CD4-positive, alpha-beta T cell treated with Interleukin-15 for 4 hours (primary cell): Measurements from ENCODE around the gene TRPM6.
"Not testable (repeated sequence)": the region's sequence is repeated elsewhere in the genome, so short reads cannot be mapped to it uniquely, and the experiment has no call there.

Experiments
- DNase-seq: peaks from one replicate; pipeline ENCODE4 v3.0.0-alpha.2; 2020; ENCODE audit warnings: low spot score

The TRPM6 gene

DNA sequence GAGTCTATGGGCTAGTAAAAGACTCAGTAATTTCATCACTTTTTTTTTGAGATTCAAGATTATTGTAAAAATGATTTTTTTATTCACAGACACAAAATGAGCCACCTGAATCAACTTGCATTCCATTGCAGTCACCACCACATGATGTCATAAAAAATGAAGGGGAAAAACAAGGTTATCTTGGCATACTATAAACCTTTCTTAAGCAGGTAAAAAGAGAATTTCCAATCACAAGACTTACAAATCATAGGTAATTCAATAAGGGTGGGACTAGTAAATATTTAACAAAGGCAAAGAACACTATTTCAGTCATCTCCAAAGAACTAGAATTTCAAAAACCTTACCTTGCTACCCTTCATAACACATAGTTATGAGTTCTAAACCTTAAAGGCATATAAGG, 30.7 kb downstream of the TRPM6 start:
- DNase-seq, result no peak

DNA sequence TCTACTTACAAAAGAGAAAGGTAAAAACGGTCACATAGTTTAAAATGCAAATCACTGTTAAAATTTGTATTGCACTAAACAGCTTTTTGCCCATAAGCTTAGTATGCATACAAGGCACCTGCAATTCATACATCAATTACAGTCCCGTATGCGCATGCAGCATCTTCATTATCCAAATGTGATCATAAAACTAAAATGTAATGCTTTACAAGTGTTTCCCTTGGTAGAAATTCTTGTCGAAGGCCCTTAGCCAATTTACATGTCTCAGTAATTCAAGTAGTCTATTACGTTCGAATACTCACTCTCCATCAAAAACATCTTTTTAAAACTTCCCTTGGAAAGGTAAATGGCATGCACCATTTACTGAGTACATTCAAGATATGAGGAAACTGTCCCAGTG, 32.6 kb downstream of the TRPM6 start:
- no peak for DNase-seq

DNA sequence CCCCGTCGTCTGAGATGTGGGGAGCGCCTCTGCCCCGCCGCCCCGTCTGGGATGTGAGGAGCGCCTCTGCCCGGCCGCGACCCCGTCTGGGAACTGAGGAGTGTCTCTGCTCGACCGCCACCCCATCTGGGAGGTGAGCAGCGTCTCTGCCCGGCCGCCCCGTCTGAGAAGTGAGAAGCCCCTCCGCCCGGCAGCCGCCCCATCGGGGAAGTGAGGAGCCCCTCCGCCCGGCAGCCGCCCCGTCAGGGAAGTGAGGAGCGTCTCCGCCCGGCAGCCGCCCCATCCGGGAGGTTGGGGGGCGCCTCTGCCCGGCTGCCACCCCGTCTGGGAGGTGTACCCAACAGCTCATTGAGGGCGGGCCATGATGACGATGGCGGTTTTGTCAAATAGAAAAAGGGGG, 34.7 kb downstream of the TRPM6 start:
- not testable (repeated sequence) for DNase-seq

DNA sequence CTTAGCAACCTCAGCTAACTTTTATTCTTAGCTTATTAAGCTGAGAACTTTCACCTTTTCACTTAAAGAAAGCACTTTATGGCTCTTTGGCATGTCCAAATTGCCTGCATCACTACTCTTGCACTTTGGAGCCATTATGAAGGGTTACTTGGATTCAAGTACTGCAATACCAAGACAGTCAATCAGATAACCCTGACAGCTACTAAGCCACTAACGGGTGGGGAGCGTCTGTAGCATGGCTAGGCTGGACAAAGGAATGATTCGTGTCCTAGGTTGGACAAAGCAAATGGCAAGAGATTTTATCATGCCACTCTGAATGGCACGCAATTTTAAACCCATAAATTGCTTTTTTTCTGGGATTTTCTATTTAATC, 39.6 kb downstream of the TRPM6 start:
- no peak for DNase-seq

DNA sequence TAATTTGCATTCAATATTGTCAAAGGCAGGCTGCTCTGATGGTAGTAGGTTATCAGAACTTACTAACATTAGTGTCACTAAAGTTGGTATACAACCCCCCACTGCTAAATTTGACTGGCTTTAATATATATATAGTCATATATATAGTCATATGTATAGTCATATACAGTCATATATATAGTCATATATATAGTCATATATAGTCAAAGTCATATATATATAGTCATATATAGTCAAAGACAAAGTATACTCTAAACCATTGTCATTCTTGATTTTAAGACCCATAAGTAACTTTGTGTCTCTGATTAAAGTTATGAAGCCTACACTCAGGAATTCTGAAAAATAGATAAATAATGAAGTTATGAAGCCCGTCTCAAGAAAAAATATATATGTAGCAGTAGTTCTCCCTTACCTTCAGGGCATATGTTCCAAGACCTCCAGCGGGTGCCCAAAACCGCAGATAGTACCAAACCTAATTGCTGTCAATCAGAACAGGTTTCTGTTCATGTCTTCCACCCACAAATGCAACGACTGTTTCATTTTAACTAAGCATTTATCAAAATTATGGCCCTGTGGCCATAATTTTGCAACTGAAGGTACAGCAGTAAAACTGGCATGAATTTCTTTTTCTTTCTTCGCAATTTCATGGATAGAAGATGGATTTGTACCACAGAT, 40.1 kb downstream of the TRPM6 start:
- no peak for DNase-seq

DNA sequence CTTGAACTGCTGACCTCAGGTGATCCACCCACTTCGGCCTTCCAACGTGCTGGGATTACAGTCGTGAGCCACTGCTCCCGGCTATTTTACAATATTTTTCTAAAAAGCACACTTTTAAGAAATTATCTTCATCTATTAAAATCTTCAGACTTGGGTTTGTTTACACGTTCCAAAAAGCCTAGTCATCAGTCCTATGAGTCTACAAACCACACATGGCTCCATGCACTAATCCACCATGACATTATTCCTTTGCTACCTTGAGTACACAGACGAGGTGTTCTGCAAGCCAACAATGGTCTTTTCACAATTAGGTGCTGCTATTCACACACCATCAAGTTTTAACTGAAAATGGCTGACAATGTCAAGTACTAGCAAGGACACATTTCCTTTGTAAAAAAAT, 41.0 kb downstream of the TRPM6 start:
- no peak for DNase-seq

DNA sequence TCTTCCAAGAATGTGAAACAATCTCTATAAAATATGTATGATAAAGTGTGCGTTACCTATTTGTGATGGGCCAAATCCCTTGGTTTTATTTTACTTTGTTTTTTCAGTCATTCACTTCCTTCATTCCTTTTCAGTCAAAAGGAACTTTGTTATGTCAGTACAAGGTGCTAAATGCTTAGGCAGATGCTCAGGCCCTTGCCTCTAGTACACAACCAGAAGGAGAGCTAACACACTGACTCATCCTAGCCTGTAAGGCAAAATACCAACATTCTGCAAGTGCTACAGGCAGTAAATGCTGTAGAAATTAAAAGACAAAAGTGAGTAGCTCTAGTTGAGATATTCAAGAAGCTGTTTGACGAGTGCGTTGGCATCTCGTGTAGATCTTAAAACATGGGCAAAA, 49.4 kb downstream of the TRPM6 start:
- no peak for DNase-seq

DNA sequence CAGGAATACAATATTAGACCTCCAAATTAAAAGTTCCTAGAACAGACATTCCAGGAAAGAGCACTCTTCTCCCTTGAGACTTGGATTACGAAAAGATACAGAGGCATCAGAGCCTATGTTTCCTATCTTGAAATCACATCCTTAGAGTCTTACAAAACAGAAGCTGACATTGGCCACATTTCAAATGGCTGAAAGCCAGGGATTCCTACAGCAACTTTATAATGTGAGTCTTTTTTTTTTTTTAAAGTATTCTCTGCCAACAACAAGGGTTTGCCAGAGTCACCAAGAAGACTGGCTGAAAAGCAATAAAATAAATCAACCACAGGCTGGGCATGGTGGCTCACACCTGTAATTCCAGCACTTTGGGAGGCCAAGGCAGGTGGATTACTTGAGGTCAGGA, 63.1 kb downstream of the TRPM6 start:
- no peak for DNase-seq

DNA sequence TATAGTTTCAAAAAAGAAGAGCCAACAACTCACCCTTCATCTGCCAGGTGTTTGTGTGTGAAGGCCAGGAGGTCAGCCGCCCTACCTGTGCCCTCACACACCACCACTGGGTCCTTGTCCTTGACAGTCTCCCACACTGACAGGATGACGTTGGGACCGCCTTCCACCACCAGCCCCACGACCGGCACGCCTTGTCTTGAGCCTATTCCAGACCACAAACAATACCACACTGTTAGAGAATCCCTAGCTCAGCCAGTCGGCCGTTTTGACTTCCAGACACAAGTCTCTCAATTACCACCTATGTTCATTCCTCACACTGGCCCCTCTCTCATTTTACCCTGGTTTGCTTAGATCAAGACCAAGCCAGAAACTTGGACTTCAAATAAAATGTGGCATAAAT, 66.1 kb downstream of the TRPM6 start:
- no peak for DNase-seq

DNA sequence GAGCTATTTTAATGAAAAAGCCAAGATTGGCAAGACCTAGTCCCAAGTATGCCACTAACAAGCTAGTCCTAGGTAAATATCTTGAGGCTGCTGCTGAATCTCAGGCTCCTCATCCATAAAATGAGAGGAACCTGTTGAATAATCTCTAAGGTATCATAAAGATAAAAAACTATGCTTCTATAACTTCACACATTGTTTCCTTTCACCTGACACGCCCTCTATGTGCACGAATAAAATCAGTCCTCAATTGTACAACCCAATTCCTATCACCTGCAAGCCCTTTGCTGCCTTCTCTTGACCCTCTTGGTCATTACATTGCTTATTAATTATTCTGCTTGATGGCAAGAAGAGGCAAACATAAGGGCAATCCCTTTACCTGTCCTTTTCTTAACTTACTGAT, 69.9 kb downstream of the TRPM6 start:
- DNase-seq, result no peak

DNA sequence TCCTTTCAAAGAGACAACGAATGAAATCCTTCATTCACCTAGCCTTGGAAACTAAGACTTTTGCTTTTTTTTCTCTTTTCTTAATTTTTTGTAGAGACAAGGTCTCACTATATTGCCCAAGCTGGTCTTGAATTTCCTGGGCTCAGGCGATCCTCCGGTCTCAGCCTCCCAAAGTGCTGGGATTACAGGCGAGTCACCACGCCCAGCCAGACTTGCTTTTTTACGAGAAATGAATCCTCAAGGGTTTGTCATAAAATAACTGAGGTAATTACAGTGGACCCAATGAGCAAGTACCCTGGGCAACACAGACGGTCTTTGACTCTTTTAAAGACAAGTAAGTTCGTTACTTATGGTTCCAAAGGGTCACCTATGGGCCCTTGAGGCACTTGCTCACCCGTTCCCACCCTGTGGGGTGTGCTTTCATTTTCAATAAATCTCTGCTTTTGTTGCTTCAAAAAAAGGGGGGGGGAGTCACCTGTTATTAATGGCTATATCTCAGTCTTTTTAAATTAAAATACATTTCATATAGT, 70.4 kb downstream of the TRPM6 start:
- no peak for DNase-seq

DNA sequence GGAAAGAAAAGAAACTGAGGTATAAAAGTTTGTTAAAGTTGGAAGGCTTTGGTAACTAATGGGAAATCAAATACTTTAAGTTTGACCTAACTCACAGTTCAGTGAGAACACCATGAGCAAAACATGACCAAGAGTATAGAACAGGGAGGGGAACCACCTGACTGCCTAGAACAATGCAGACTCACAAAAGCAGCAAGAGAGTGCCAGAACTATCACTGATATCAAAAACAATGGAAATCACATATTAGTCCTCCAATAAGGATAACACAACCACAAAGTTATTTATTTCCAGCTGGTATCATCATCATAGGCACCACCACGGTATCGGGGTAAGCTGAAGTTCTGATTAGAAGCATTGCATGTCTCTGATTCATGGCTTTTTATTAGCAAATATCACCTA, 77.5 kb downstream of the TRPM6 start:
- no peak for DNase-seq

DNA sequence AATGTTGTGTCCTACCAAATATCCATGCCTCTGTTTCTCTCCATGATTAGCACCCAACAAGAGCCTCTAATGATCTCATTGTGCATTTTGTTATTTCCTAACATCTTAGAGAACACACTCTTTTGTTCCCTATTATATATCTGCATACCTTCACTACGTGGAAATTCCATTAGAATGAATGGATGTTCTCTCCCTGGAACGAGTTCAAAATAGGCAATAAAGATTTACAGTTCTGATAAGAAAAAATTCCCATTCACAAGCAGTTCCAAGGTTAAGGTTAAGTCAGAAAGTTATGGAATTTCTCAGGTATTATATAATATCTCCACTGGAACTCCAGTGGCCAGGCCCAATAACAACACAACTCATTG, 83.7 kb downstream of the TRPM6 start:
- no peak for DNase-seq

DNA sequence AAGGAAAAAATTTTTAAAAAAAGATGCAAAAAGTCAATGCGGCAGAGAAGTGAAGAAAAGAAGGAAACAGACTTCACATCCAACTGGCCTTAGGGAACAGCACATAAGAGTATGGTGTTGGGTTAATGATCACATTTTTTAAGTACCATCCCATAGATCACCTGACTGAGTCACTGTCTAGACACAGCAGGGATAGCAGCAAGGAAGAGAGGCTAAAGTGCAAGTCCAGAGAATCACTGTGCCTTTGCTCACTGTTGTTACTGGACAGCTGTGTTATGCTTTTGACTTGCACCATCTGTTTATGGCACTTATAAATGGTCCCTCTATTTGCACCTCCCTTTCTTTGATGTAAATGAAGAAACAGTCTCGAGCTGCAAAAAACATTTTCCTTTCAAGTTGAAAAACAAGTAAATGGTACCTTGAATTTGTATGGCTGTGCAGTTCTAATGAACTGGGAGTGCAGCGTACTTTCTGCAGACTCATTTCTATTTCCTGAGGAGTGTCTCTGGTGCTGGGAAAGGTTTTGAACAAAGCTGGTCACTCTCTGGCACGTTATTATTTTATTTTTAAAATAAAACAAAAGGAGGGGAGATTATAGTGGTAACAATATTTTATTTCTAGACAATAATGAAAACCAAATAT, 84.2 kb downstream of the TRPM6 start:
- no peak for DNase-seq

DNA sequence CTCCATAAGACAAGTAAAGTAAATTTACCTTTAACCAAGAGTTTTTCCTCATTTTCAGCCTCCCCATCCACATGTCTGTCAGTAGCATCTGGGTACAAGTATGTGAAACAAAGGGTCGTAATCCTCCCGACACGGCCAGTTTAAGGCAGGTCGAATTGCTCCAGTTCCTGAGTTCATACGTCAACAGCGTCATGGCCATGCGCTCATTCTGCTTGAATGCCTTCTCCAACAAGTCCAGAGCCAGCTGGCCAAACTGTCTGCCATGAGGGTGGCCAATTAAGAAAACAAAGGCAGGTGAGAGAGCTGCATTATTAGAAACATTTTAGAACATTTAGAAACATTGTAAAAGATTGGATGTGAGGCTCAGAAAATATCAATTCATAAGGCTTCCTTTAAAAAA, 87.5 kb downstream of the TRPM6 start:
- no peak for DNase-seq

DNA sequence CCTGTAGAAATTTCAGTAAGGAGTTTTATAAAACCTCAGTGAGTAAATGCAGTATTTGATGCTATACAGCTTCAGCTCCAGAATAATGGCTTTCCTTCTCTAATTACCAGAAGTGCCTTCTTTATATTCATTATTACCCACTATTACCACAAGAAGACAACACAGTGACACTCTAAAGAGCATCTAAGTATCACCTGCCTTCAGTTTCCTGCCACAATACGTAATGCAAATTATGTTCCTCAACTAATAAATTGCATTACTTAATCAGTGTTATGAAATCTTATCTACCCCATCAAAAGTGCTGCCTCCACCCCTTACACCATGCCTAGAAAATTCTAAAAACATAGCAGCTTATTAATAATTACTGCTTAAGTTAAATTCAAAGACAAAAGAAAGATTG, 91.9 kb downstream of the TRPM6 start:
- DNase-seq, result no peak

DNA sequence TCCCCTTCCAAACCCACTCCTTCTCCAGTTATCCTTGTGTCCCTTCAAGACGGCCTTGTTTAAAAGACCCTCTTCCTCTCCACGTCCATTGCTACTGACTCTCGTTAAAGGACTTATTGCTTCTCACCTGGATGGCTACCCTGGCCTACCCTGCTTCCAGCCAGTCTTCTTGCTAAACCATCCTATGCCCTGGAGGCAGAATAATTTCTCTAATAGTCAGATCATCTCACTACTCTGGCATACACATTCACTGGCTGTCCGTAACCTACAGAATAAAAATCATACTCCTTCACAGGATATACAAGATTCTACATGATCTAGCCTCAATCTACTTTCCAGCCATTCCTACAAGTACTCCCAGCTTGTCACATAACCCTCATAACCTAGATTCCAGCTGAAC, 92.6 kb downstream of the TRPM6 start:
- no peak for DNase-seq

DNA sequence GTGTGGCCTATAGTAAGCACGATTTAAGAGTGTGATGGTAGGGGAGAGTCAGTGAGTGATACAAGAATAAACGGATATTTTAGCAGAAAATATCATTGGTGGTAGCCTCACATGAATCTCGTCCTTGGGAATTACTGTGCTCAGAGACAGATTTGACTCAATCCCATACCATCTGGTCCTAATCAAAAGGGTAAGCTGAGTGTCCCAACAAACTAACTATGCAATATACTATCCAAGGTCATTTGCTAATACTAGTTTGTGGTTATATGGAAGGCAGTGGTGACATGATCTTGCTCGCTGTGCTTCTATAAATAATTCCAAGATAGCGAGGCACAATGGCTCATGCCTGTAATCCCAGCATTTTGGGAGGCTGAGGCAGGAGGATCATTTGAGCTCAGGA, 103.2 kb downstream of the TRPM6 start:
- DNase-seq, result no peak

DNA sequence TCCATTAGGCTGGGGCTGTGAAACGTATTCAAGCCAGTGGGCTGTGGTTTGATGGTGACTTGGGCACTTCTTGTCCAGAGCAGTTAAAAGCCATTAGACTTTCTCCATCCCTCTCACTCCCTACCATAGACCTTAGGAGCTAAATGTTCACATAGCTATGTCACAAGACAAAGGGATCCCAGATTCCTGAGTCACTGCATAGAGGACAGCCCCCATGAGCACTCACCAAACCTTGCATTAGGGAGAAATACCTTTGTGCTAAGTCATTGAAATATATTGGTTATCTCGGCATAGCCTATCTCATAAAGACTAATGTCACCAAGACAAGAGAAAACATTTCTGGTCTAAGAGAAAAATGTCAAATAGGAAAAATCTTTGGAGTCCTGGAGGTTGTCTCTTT, 104.3 kb downstream of the TRPM6 start:
- DNase-seq, result no peak

DNA sequence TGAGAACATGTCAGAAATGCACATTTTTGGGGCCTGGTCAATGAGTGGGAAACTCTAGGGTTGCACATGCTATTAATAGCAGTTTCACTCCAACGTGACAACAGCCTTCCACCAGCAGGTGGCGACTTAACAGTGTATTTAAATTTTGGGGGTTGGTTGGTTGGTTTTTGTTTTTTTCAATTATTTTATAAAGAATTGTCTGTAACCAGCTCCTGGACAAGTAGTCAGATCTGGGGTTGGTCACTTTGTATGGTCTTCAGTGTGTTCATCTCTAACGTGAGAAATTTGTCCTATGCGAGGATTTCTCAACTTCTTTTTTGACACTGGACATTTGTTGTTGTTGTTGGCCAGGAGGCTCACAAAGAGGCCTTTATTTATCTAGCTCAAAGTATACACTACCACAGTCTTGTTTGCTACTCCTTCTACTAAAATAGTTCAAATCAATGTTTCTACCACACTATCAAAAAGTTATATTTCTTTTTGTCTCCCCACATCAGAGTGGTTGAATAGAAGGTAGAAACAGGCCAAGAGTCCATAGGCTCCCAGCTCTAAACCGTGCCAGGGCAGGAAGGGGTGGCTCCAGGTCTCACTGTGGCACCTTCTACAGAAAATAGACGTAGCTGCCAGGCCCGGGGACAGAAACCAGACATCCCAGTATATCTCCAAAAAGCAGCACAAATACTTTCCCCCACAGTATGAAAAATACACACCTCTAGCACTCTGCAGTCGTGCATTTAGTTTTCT, 110.4 kb downstream of the TRPM6 start:
- peak; percentile 69 for DNase-seq

DNA sequence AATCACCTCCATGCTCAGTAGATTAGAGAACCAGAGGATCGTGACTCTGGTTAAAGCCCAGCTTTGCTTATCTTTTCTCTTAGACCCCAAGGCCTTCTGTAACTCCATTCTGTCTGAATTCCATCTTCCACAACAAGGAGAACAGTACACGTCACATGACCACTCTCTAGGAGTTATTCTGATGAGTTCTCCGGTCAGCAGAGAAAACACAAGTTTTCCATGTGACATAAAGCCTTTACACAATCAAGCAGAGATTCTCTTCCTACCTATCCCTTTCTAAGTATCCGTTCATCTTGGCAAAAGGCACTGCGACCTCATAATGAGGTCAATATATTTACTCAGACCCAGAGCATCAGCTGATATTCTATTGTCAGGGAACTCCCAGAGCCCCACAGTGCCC, 112.3 kb downstream of the TRPM6 start:
- no peak for DNase-seq

DNA sequence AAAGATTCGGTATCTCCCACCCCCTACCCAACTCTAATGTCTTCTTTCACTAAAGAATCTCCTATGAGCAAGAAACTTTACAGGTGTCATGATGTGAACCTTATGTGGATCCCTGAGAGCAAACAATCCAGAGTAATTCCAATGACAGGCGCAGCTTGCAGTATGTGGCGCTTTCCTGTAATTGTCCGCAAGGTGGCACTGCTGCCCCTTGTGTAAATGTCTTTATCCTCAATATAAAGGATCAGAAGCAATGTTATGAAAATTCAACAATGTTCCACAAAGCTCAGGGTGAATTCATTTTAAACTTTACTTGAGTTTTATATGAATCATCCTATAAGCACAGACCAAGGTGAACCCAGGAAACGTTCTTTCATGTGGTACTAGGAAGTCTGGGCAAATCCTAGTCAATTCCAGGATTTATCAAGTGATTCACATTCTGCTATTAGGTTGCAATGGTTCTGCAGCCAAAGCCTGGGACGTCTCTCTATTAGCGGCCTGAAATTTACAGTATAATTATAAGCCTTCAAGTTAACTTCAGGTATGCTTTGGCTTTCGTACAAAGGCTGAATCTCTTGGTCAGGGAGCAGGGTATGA, 113.7 kb downstream of the TRPM6 start:
- peak; percentile 69 for DNase-seq

DNA sequence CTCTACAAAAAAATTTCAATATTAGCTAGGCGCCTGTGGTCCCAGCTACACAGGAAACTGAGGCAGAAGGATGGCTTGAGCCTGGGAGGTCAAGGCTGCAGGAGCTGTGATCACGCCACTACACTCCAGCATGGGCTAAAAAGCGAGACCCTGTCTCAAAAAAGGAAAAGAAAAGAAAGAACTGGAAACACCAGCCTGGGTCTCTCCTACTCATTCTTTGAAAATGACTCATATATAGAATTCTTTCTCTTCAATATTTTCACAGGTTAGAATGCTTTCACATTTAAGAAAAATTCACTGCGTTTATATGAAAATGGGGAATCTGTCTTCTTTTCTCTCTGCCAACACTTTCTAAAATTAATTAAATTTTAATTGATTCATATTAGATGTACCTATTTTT, 115.6 kb downstream of the TRPM6 start:
- DNase-seq, result no peak
